B cell (primary cell): ENCODE data around the gene LRRC8D. TPM values are rescaled to one million over a fixed set of nuclear protein-coding genes. Genes with fewer than 3 reads are reported as not detected.
"Not testable (repeated sequence)": the region's sequence is repeated elsewhere in the genome, so short reads cannot be mapped to it uniquely, and the experiment has no call there.

ENCODE experiments used
- ATAC-seq: fragments of 200-7000 bp; cut with Tn5 transposase; one replicate; pipeline ENCODE4 v1.10.0; 2021; ENCODE audit warnings: low read depth, mild to moderate bottlenecking, moderate number of reproducible peaks, moderate library complexity
- CTCF ChIA-PET: fragments of 350-600 bp; sonication (Branson Sonifier 250); formaldehyde crosslinking; loops from one replicate; lab custom pipeline; 2021; ENCODE audit warnings: antibody characterized with exemption, inconsistent platforms; lab: Charles Lee
- POLR2A ChIA-PET: fragments of 350-600 bp; sonication (Branson Sonifier 250); formaldehyde crosslinking; loops from one replicate; lab custom pipeline; 2021; ENCODE audit warnings: antibody characterized with exemption; lab: Charles Lee
- DNase-seq: peaks from one replicate; pipeline ENCODE4 v3.0.0; 2013
- H2AFZ ChIP-seq: 2 replicates; pipeline ENCODE4 v1.6.1; 2012; ENCODE audit warnings: mild to moderate bottlenecking, low read depth, low read length; ENCODE audit not compliant: insufficient read depth, poor library complexity, severe bottlenecking
- H3K27ac ChIP-seq, 2 donors: 1 replicate in 1 of 2; 2 replicates in 1 of 2; pipeline ENCODE4 v1.5.1; 2012 to 2013; ENCODE audit warnings: low read length in 2 of 2, mild to moderate bottlenecking in 2 of 2, moderate library complexity in 1 of 2
- H3K27me3 ChIP-seq, 4 experiments: fragments of 200-600 bp in 1 of 4; sonication (generic) in 1 of 4; replicated peaks in 1 of 4; 1 replicate in 2 of 4; 2 replicates in 2 of 4; pipeline versions ENCODE4 v1.6.1 to v1.7.0; 2013 to 2016; ENCODE audit warnings: low read length in 3 of 4, mild to moderate bottlenecking in 2 of 4, mixed read lengths in 1 of 4, moderate library complexity in 1 of 4; ENCODE audit not compliant: insufficient read depth in 4 of 4, control insufficient read depth in 3 of 4; ENCODE audit errors: control extremely low read depth in 1 of 4
- H3K36me3 ChIP-seq, 2 experiments: replicated peaks in 1 of 2; 1 replicate in 1 of 2; 2 replicates in 1 of 2; pipeline versions ENCODE4 v1.6.1 to v1.7.1; 2013; ENCODE audit warnings: low read length in 1 of 2; ENCODE audit not compliant: insufficient read depth in 2 of 2, control insufficient read depth in 1 of 2; ENCODE audit errors: control extremely low read depth in 1 of 2, extremely low read depth in 1 of 2
- H3K4me1 ChIP-seq, 2 donors: fragments of 200-600 bp in 1 of 2; sonication (generic) in 1 of 2; 1 replicate in 1 of 2; 2 replicates in 1 of 2; pipeline versions ENCODE4 v1.5.1 to v1.6.1; 2013 to 2017; ENCODE audit warnings: low read length in 2 of 2; ENCODE audit not compliant: control insufficient read depth in 2 of 2, insufficient read depth in 2 of 2
- H3K4me2 ChIP-seq: replicated peaks from 2 replicates; pipeline ENCODE3; 2012; ENCODE audit warnings: mild to moderate bottlenecking, low read depth, low read length; ENCODE audit not compliant: poor library complexity, severe bottlenecking
- H3K4me3 ChIP-seq, 5 experiments: fragments of 200-600 bp in 1 of 5; sonication (generic) in 1 of 5; 1 replicate in 3 of 5; 2 replicates in 2 of 5; pipeline versions ENCODE4 v1.5.1 to v1.7.0; 2011 to 2016; ENCODE audit warnings: low read length in 4 of 5, mild to moderate bottlenecking in 4 of 5, low read depth in 2 of 5, control low read depth in 1 of 5, moderate library complexity in 1 of 5; ENCODE audit not compliant: insufficient read depth in 1 of 5; ENCODE audit errors: control extremely low read depth in 1 of 5, extremely low read depth in 1 of 5
- H3K79me2 ChIP-seq: fragments of 200-600 bp; sonication (generic); one replicate; pipeline ENCODE4 v1.6.0; 2016; ENCODE audit warnings: low read length; ENCODE audit not compliant: control insufficient read depth, insufficient read depth
- H3K9ac ChIP-seq: fragments of 200-600 bp; sonication (generic); 2 replicates; pipeline ENCODE4 v1.6.1; 2017; ENCODE audit warnings: mild to moderate bottlenecking, low read length, moderate library complexity
- H3K9me3 ChIP-seq, 3 donors: one replicate each; pipeline versions ENCODE4 v1.6.1 to v1.7.1; 2013; ENCODE audit warnings: low read length in 2 of 3; ENCODE audit not compliant: control insufficient read depth in 2 of 3, insufficient read depth in 1 of 3; ENCODE audit errors: control extremely low read depth in 1 of 3
- H4K20me1 ChIP-seq: 2 replicates; pipeline ENCODE4 v1.6.0; 2012; ENCODE audit warnings: mild to moderate bottlenecking, low read length; ENCODE audit not compliant: insufficient read depth, control insufficient read depth, poor library complexity, severe bottlenecking
- H3K27ac Mint-ChIP-seq: one replicate; pipeline ENCODE4 v1.8.0; 2021; ENCODE audit warnings: mixed read lengths
- H3K27me3 Mint-ChIP-seq: one replicate; pipeline ENCODE4 v1.8.0; 2021; ENCODE audit warnings: mixed read lengths
- H3K4me1 Mint-ChIP-seq: one replicate; pipeline ENCODE4 v1.8.0; 2021; ENCODE audit warnings: mixed read lengths
- H3K4me3 Mint-ChIP-seq: one replicate; pipeline ENCODE4 v1.8.0; 2021; ENCODE audit warnings: mixed read lengths
- H3K9me3 Mint-ChIP-seq: one replicate; pipeline ENCODE4 v1.8.0; 2022; ENCODE audit warnings: mixed read lengths; ENCODE audit not compliant: insufficient read depth
- EZH2 ChIP-seq: IDR thresholded peaks from 2 replicates; pipeline ENCODE4 v1.6.1; 2012; ENCODE audit warnings: borderline replicate concordance, low read depth, mild to moderate bottlenecking, moderate library complexity, low read length; ENCODE audit not compliant: insufficient read depth, poor library complexity, severe bottlenecking
- WGBS: methylation state at CpG from one replicate; pipeline ENCODE4 v1.1.5; 2013; ENCODE audit warnings: missing lambda C conversion rate; ENCODE audit not compliant: insufficient coverage; 5-methylcytosine and 5-hydroxymethylcytosine counted together
- intact Hi-C: fragments of 100-400 bp; cut with micrococcal nuclease; formaldehyde crosslinking; loops from one replicate; pipeline ENCODE4 v1.10.0; 2022
- polyA plus RNA-seq: library from polyadenylated mRNA; depleted of rRNA; stranded (reverse); fragments of >200 nt; gene quantifications from 2 replicates; pipeline ENCODE4 v1.2.3, GENCODE V29; 2012
- total RNA-seq, 2 donors: library from RNA; stranded (reverse); fragments of 120-200 nt in 1 of 2; gene quantifications; 1 replicate in 1 of 2; 2 replicates in 1 of 2; pipeline versions ENCODE4 v1.2.3 to v1.2.4, GENCODE V29; 2013 to 2022
- TF ChIP-seq, protein P1 (sequence below): fragments of 200-600 bp; IDR thresholded peaks from one replicate; pipeline ENCODE4 v1.8.0; 2022; ENCODE audit warnings: antibody characterized with exemption, mild to moderate bottlenecking

Gene LRRC8D
- total and polyA plus RNA-seq, 2 donors (not counting 1 experiment from before 2014, with no cell fraction given): 23.7 to 47.0 TPM

DNA sequence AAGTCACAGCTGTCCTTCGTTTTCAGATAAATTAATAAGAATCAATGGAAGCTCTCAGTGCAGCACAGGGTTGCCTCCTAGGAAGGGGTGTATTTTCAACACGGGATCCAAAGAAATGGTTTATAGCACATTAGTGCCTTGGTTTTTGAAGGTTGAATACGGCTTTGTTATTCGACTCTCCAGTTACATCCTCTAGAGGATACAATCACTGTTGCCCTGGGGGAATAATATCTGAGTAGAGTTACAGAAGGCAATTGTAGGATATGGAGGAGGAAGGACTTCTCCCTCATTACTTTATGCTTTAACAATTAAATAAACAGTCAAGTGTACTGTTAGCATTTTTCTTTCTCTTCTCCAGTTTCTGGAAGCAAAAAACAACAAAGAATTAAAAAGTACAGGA lies 159.8 kb downstream of the LRRC8D start:
- Mint-ChIP-seq H3K27me3 (no peaks in the 10 kb centered on the region), H3K9me3 (no peaks in the 10 kb centered on the region), H3K4me1 (no peaks in the 10 kb centered on the region), H3K4me3 (no peak overlapping the region), H3K27ac (no peak overlapping the region)
- TF ChIP-seq EZH2: no peak
- TF ChIP-seq, protein P1, sequence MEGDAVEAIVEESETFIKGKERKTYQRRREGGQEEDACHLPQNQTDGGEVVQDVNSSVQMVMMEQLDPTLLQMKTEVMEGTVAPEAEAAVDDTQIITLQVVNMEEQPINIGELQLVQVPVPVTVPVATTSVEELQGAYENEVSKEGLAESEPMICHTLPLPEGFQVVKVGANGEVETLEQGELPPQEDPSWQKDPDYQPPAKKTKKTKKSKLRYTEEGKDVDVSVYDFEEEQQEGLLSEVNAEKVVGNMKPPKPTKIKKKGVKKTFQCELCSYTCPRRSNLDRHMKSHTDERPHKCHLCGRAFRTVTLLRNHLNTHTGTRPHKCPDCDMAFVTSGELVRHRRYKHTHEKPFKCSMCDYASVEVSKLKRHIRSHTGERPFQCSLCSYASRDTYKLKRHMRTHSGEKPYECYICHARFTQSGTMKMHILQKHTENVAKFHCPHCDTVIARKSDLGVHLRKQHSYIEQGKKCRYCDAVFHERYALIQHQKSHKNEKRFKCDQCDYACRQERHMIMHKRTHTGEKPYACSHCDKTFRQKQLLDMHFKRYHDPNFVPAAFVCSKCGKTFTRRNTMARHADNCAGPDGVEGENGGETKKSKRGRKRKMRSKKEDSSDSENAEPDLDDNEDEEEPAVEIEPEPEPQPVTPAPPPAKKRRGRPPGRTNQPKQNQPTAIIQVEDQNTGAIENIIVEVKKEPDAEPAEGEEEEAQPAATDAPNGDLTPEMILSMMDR: no peak
- intact Hi-C loops: no loop called here
- H3K4me3 ChIP-seq: no peak overlapping the region
- H3K27ac ChIP-seq: no peak overlapping the region
- no peaks in the 10 kb centered on the region for H3K79me2 ChIP-seq
- H3K4me1 ChIP-seq: no peaks in the 10 kb centered on the region
- POLR2A ChIA-PET: no interaction called here
- H3K4me2 ChIP-seq: no peak overlapping the region
- CTCF ChIA-PET: interaction anchor here (1.1 kb wide), 1 partner anchor 9 kb away, joined by 3 read pairs; no protein-coding TSS in a partner anchor
- no peaks in the 10 kb centered on the region for H4K20me1 ChIP-seq
- 90% methylated on average over 1 of the region's 4 CpGs for WGBS
- H2AFZ ChIP-seq: no peak overlapping the region
- H3K36me3 ChIP-seq: no peaks in the 10 kb centered on the region
- no peaks in the 10 kb centered on the region for H3K27me3 ChIP-seq
- DNase-seq (no peak), ATAC-seq (no peak)
- peaks cover 0 to 2% (median 0%) of the 10 kb centered on the region in 3 donors for H3K9me3 ChIP-seq
- no peak overlapping the region for H3K9ac ChIP-seq

DNA sequence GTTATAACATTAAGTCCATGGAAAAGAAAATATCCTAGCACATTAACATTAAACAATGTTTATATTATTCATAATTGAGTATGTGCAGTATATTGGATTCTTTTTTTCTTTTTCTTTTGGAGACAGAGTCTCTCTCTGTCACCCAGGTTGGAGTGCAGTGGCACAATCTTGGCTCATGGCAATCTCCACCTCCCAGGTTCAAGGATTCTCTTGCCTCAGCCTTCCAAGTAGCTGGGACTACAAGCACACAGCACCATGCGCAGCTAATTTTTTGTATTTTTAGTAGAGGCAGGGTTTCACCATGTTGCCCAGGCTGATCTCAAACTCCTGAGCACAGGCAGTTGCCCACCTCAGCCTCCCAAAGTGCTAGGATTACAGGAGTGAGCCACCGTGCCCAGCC lies 162.0 kb downstream of the LRRC8D start:
- H3K9me3 ChIP-seq, H3K4me3 Mint-ChIP-seq, H3K9me3 Mint-ChIP-seq, H3K27ac Mint-ChIP-seq, H3K27me3 Mint-ChIP-seq, H3K79me2 ChIP-seq, H3K27me3 ChIP-seq, CTCF ChIA-PET, H3K4me2 ChIP-seq, intact Hi-C loops, H4K20me1 ChIP-seq, H3K4me1 ChIP-seq, H3K27ac ChIP-seq, H2AFZ ChIP-seq, H3K4me3 ChIP-seq, H3K36me3 ChIP-seq, H3K9ac ChIP-seq, H3K4me1 Mint-ChIP-seq, POLR2A ChIA-PET, ATAC-seq, DNase-seq: not testable (repeated sequence)
- no CpG with 5 or more reads among the region's 2 CpGs for WGBS

- H3K27me3 Mint-ChIP-seq, H3K27me3 ChIP-seq, H2AFZ ChIP-seq, H3K9me3 ChIP-seq, H4K20me1 ChIP-seq, DNase-seq, H3K9ac ChIP-seq, H3K4me1 Mint-ChIP-seq, H3K4me1 ChIP-seq, H3K4me3 ChIP-seq, POLR2A ChIA-PET, H3K27ac ChIP-seq, ATAC-seq, H3K4me3 Mint-ChIP-seq, intact Hi-C loops, H3K4me2 ChIP-seq, H3K36me3 ChIP-seq, H3K79me2 ChIP-seq, H3K9me3 Mint-ChIP-seq, H3K27ac Mint-ChIP-seq: not testable (repeated sequence)
- CTCF ChIA-PET: interaction anchor here (1.6 to 10.6 kb wide), 3 partner anchors 142 to 183 kb away, joined by 9 to 169 read pairs (median 11); no protein-coding TSS in a partner anchor
- WGBS: 99% methylated on average over 18 of the region's 33 CpGs
These were observed 163.8 kb downstream of the LRRC8D start for GRCh38 chr1:89984564-89985116.
